Endothelial cell (in vitro differentiated cells): ENCODE measurements around the gene CDHR2. TPM values are rescaled to one million over a fixed set of nuclear protein-coding genes. Genes with fewer than 3 reads are reported as not detected.

Experiments used
- DNase-seq: peaks from one replicate; pipeline ENCODE4 v3.0.0; 2021; ENCODE audit warnings: low spot score
- H3K27ac Mint-ChIP-seq: one replicate; pipeline ENCODE4 v1.8.0; 2021; ENCODE audit warnings: mixed read lengths, inconsistent platforms; ENCODE audit not compliant: unreplicated experiment
- H3K27me3 Mint-ChIP-seq: one replicate; pipeline ENCODE4 v1.8.0; 2021; ENCODE audit warnings: mild to moderate bottlenecking, moderate library complexity, mixed read lengths, inconsistent platforms; ENCODE audit not compliant: unreplicated experiment
- H3K36me3 Mint-ChIP-seq: one replicate; pipeline ENCODE4 v1.8.0; 2021; ENCODE audit warnings: mild to moderate bottlenecking, low read depth, mixed read lengths, inconsistent platforms; ENCODE audit not compliant: unreplicated experiment
- H3K4me1 Mint-ChIP-seq: one replicate; pipeline ENCODE4 v1.8.0; 2021; ENCODE audit warnings: mild to moderate bottlenecking, mixed read lengths, inconsistent platforms; ENCODE audit not compliant: unreplicated experiment
- H3K4me3 Mint-ChIP-seq: one replicate; pipeline ENCODE4 v1.8.0; 2021; ENCODE audit warnings: mild to moderate bottlenecking, mixed read lengths, inconsistent platforms; ENCODE audit not compliant: unreplicated experiment
- H3K9me3 Mint-ChIP-seq: one replicate; pipeline ENCODE4 v1.8.0; 2021; ENCODE audit warnings: mixed read lengths, inconsistent platforms; ENCODE audit not compliant: unreplicated experiment
- CTCF ChIP-seq: fragments of 200-600 bp; sonication (generic); IDR thresholded peaks from one replicate; pipeline ENCODE4 v1.5.0; 2021; ENCODE audit warnings: antibody characterized with exemption; ENCODE audit not compliant: unreplicated experiment
- total RNA-seq: library from RNA; stranded (reverse); fragmentation: NEBNext Ultra II Directional; extraction: Animal tissue kit (Norgen Biotek cat#: 25700); gene quantifications from one replicate; pipeline ENCODE4 v1.2.1, GENCODE V29; 2021; ENCODE audit not compliant: unreplicated experiment

The CDHR2 gene
- total RNA-seq, 1 donor from 2014 or later, result 0.85 TPM

DNA sequence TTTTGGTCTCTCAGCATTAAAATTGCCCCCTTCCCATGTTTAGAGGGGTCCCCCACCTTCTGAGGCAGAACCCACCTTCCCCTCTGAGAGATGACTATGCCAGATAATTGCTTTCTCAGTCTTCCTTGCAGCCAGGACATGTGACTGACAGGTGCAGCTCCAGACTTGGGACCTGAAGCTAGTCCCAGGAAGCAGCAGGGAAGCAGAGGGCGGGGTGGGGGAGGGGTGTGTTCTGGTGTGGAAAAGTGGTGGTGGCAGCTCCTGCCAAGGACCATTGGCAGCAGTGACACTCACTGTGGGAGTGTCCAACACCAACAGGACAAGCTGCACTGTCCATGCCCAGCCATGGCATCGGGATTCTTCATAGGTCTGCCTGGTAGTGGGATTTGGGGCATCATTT is 83.6 kb downstream of the CDHR2 start:
- peaks cover 5% of the 10 kb centered on the region for H3K36me3 Mint-ChIP-seq
- H3K27me3 Mint-ChIP-seq, result peaks cover 17% of the 10 kb centered on the region
- DNase-seq, result no peak
- H3K4me1 Mint-ChIP-seq, result peaks cover 26% of the 10 kb centered on the region
- H3K27ac Mint-ChIP-seq, result no peak overlapping the region
- H3K4me3 Mint-ChIP-seq, result no peak overlapping the region
- no peak for TF ChIP-seq CTCF
- H3K9me3 Mint-ChIP-seq, result peaks cover 4% of the 10 kb centered on the region

DNA sequence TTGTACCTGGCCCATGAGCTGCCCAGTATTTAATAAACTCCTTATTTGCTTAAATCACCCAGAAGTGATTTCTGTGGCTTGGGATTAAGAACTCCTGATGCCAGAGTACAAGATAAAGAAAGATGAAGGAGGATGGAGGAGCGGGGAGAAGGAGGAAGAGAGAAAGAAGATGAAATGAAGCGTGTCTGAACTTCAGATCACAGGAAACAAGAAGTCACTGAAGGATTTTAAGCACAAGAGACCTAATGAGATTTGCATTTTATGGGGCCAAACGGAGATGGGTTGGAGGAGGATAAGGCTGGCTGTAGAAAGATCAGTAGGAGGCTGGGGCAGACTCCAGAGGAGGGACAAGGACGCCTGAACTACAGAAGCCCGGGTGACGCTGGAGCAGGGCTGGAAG is 84.5 kb downstream of the CDHR2 start:
- no peak for DNase-seq
- H3K4me3 Mint-ChIP-seq, result no peak overlapping the region
- H3K36me3 Mint-ChIP-seq, result peaks cover 7% of the 10 kb centered on the region
- H3K4me1 Mint-ChIP-seq, result peaks cover 23% of the 10 kb centered on the region
- no peak for TF ChIP-seq CTCF
- H3K27me3 Mint-ChIP-seq, result peaks cover 17% of the 10 kb centered on the region
- no peak overlapping the region for H3K27ac Mint-ChIP-seq
- H3K9me3 Mint-ChIP-seq, result peaks cover 4% of the 10 kb centered on the region

- no peak overlapping the region for H3K27ac Mint-ChIP-seq
- no peak for TF ChIP-seq CTCF
- no peak for DNase-seq
- no peak overlapping the region for H3K4me3 Mint-ChIP-seq
- peaks cover 13% of the 10 kb centered on the region for H3K27me3 Mint-ChIP-seq
- peaks cover 12% of the 10 kb centered on the region for H3K36me3 Mint-ChIP-seq
- peaks cover 4% of the 10 kb centered on the region for H3K9me3 Mint-ChIP-seq
- H3K4me1 Mint-ChIP-seq, result peaks cover 14% of the 10 kb centered on the region
Measured at GRCh38 chr5:176636426-176636825, 87.3 kb downstream of the CDHR2 start.

DNA sequence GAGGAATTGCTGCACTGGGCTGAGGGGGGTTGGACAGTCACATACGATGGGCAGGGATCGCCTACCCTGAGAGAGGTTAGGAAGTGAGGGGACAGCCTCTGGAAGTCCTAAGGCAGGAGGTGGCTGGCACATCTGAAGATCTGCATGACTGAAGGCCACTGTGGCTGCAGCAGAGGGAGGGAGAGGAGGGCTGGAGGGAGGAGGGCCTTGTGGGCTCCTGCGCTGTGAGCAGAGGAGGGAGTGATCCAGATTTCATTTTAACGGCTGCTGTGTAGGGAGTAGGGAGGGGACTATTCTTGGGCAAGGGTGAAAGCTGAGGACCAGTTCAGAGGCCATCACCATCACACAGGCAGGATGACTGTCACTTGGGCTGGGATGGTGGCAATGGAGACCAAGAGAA is 88.4 kb downstream of the CDHR2 start:
- H3K27me3 Mint-ChIP-seq, result peaks cover 17% of the 10 kb centered on the region
- H3K27ac Mint-ChIP-seq, result no peak overlapping the region
- H3K4me1 Mint-ChIP-seq, result peaks cover 14% of the 10 kb centered on the region
- no peak overlapping the region for H3K4me3 Mint-ChIP-seq
- no peak for TF ChIP-seq CTCF
- H3K9me3 Mint-ChIP-seq, result peaks cover 4% of the 10 kb centered on the region
- no peak for DNase-seq
- peaks cover 12% of the 10 kb centered on the region for H3K36me3 Mint-ChIP-seq

DNA sequence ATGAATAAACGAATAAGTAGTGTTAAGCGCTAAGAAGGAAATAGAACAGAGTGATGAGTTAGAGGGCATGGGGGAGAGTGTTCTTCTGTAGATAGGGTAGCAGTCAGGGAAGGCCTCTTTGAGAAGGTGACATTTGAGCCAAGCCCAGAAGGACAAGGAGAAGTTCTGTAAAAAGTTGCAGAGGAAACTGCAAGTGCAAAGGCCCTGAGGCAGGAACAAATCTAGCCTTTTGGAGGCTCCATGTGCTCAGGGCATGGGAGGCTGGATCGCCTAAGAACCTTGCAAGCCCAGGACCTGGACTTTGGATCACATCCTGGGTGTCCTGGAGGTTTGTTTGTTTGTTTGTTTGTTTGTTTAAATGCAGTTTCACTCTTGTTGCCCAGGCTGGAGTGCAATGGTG is 89.3 kb downstream of the CDHR2 start:
- Mint-ChIP-seq H3K4me3 (no peak overlapping the region), H3K27ac (no peak overlapping the region), H3K9me3 (peaks cover 4% of the 10 kb centered on the region), H3K4me1 (peaks cover 14% of the 10 kb centered on the region), H3K36me3 (peaks cover 12% of the 10 kb centered on the region), H3K27me3 (peaks cover 17% of the 10 kb centered on the region)
- DNase-seq, result no peak
- TF ChIP-seq CTCF, result no peak
